ENCODE measurements around the gene EDDM13. TPM values are rescaled to one million over a fixed set of nuclear protein-coding genes. Genes with fewer than 3 reads are reported as not detected.

Gene EDDM13
- total and polyA plus RNA-seq, 2 of the 8 experiments (the other 6 are each of a cell fraction or from before 2014, with no cell fraction given) = not detected

GRCh38 chr19:56332695-56333094 lies 60.1 kb downstream of the EDDM13 start:
- DNase-seq (ENCODE audit: low read depth in 1 of 2, low spot score in 2 of 2) (no peak), FAIRE-seq (no peak)

More at GRCh38 chr19:56332695-56333094, 60.1 kb downstream of the EDDM13 start:
- Histone ChIP-seq H4K5ac (ENCODE audit: insufficient read length, low read depth, low read length) (no peak overlapping the region), H3K56ac (replicated peaks; ENCODE audit: insufficient read length, low read depth, low read length) (no peak overlapping the region), H3K23me2 (ENCODE audit: low read depth, low read length) (no peaks in the 10 kb centered on the region), H3K4me2 (ENCODE audit: insufficient read depth in 1 of 2, low read depth in 2 of 2, low read length in 2 of 2) (no peak overlapping the region), H3K4me1 (replicated peaks in 1 of 4; ENCODE audit: control insufficient read depth in 3 of 4, insufficient read depth in 4 of 4, low read length in 3 of 4) (no peaks in the 10 kb centered on the region), H3K79me1 (ENCODE audit: low read depth, low read length) (no peaks in the 10 kb centered on the region), H3K9me3 (ENCODE audit: insufficient read depth in 2 of 2, low read depth in 1 of 2, low read length in 1 of 2) (peaks cover 6 to 8% of the 10 kb centered on the region in 2 experiments), H3K4ac (replicated peaks; ENCODE audit: insufficient read length, low read depth, low read length) (no peak overlapping the region), H2AFZ (ENCODE audit: low read length) (no peak overlapping the region), H2BK20ac (ENCODE audit: low read length) (no peak overlapping the region), H2AK5ac (ENCODE audit: low read depth, low read length) (no peak overlapping the region), H2BK120ac (replicated peaks; ENCODE audit: low read depth, low read length) (no peak overlapping the region), H3K23ac (ENCODE audit: insufficient read length) (no peak overlapping the region), H3K79me2 (ENCODE audit: control insufficient read depth in 1 of 2, insufficient read depth in 2 of 2, low read length in 2 of 2) (no peaks in the 10 kb centered on the region), H4K20me1 (replicated peaks in 1 of 2; ENCODE audit: control insufficient read depth in 1 of 2, insufficient read depth in 2 of 2, low read length in 2 of 2) (no peaks in the 10 kb centered on the region), H2BK15ac (ENCODE audit: low read length) (no peak overlapping the region), H3K4me3 (ENCODE audit: extremely low read depth in 1 of 4, insufficient read depth in 2 of 4, low read depth in 3 of 4, low read length in 4 of 4) (no peak overlapping the region), H4K91ac (replicated peaks; ENCODE audit: insufficient read length, low read length) (no peak overlapping the region), H3K18ac (ENCODE audit: extremely low read depth, low read length) (no peak overlapping the region), H3K27me3 (replicated peaks in 1 of 4; ENCODE audit: control insufficient read depth in 3 of 4, extremely low read depth in 1 of 4, insufficient read depth in 3 of 4, low read length in 3 of 4) (no peaks in the 10 kb centered on the region), H3K9ac (replicated peaks in 1 of 4; ENCODE audit: extremely low read depth in 1 of 4, low read depth in 3 of 4, low read length in 3 of 4) (no peak overlapping the region), H2BK12ac (ENCODE audit: low read depth, low read length) (no peak overlapping the region), H3K36me3 (ENCODE audit: control insufficient read depth in 2 of 4, insufficient read depth in 4 of 4, low read length in 3 of 4) (no peaks in the 10 kb centered on the region), H2BK5ac (ENCODE audit: low read depth, low read length) (no peak overlapping the region), H3K14ac (ENCODE audit: insufficient read length) (no peak overlapping the region), H3K27ac (ENCODE audit: low read depth, low read length) (no peak overlapping the region), H4K8ac (ENCODE audit: extremely low read depth, insufficient read depth, low read length) (no peak overlapping the region)
- ChIA-PET POLR2A (ENCODE audit: partially characterized antibody) (interaction anchor here (0.6 kb wide), 1 partner anchor 243 kb away, joined by 3 read pairs; no protein-coding TSS in a partner anchor), CTCF (ENCODE audit: partially characterized antibody) (interaction anchor here (0.6 to 3.0 kb wide), 18 partner anchors 11 to 270 kb away, joined by 3 to 26 read pairs (median 6); no protein-coding TSS in a partner anchor)
- TF ChIP-seq NANOG (IDR thresholded peaks at IDR 0.05; ENCODE audit: insufficient read depth, low read depth, low read length, poor library complexity, severe bottlenecking) (no peak), CHD1 (IDR thresholded peaks at IDR 0.05; ENCODE audit: low read depth, low read length) (no peak), BCL11A (IDR thresholded peaks at IDR 0.05; ENCODE audit: low read depth in 2 of 2, low read length in 2 of 2) (no peak), TAF7 (optimal IDR thresholded peaks at IDR 0.05; ENCODE audit: borderline replicate concordance, low read depth, low read length) (no peak), EGR1 (IDR thresholded peaks at IDR 0.05; ENCODE audit: borderline replicate concordance, low read depth, low read length) (no peak), CTBP2 (IDR thresholded peaks at IDR 0.05; ENCODE audit: borderline replicate concordance, insufficient read depth, insufficient read length, low read length) (no peak), CHD2 (IDR thresholded peaks at IDR 0.05; ENCODE audit: low read length) (no peak), GABPA (IDR thresholded peaks at IDR 0.05; ENCODE audit: borderline replicate concordance, insufficient read depth, low read length) (no peak), RFX5 (IDR thresholded peaks at IDR 0.05; ENCODE audit: borderline replicate concordance, low read depth, low read length) (no peak), POLR2A (IDR thresholded peaks at IDR 0.05; ENCODE audit: control extremely low read depth in 1 of 2, low read depth in 2 of 2, low read length in 2 of 2) (no peak)
